B cell (primary cell): ENCODE results near the gene PGAP3. TPM values are rescaled to one million over a fixed set of nuclear protein-coding genes. Genes with fewer than 3 reads are reported as not detected.

ENCODE experiments used
- ATAC-seq: fragments of 200-7000 bp; cut with Tn5 transposase; one replicate; pipeline ENCODE4 v1.10.0; 2021; ENCODE audit warnings: low read depth, mild to moderate bottlenecking, moderate number of reproducible peaks, moderate library complexity
- CTCF ChIA-PET: fragments of 350-600 bp; sonication (Branson Sonifier 250); formaldehyde crosslinking; loops from one replicate; lab custom pipeline; 2021; ENCODE audit warnings: antibody characterized with exemption, inconsistent platforms; lab: Charles Lee
- POLR2A ChIA-PET: fragments of 350-600 bp; sonication (Branson Sonifier 250); formaldehyde crosslinking; loops from one replicate; lab custom pipeline; 2021; ENCODE audit warnings: antibody characterized with exemption; lab: Charles Lee
- DNase-seq: peaks from one replicate; pipeline ENCODE4 v3.0.0; 2013
- H2AFZ ChIP-seq: 2 replicates; pipeline ENCODE4 v1.6.1; 2012; ENCODE audit warnings: mild to moderate bottlenecking, low read depth, low read length; ENCODE audit not compliant: insufficient read depth, poor library complexity, severe bottlenecking
- H3K27ac ChIP-seq, 2 donors: 1 replicate in 1 of 2; 2 replicates in 1 of 2; pipeline ENCODE4 v1.5.1; 2012 to 2013; ENCODE audit warnings: low read length in 2 of 2, mild to moderate bottlenecking in 2 of 2, moderate library complexity in 1 of 2
- H3K27me3 ChIP-seq, 4 experiments: fragments of 200-600 bp in 1 of 4; sonication (generic) in 1 of 4; replicated peaks in 1 of 4; 1 replicate in 2 of 4; 2 replicates in 2 of 4; pipeline versions ENCODE4 v1.6.1 to v1.7.0; 2013 to 2016; ENCODE audit warnings: low read length in 3 of 4, mild to moderate bottlenecking in 2 of 4, mixed read lengths in 1 of 4, moderate library complexity in 1 of 4; ENCODE audit not compliant: insufficient read depth in 4 of 4, control insufficient read depth in 3 of 4; ENCODE audit errors: control extremely low read depth in 1 of 4
- H3K36me3 ChIP-seq, 2 experiments: replicated peaks in 1 of 2; 1 replicate in 1 of 2; 2 replicates in 1 of 2; pipeline versions ENCODE4 v1.6.1 to v1.7.1; 2013; ENCODE audit warnings: low read length in 1 of 2; ENCODE audit not compliant: insufficient read depth in 2 of 2, control insufficient read depth in 1 of 2; ENCODE audit errors: control extremely low read depth in 1 of 2, extremely low read depth in 1 of 2
- H3K4me1 ChIP-seq, 2 donors: fragments of 200-600 bp in 1 of 2; sonication (generic) in 1 of 2; 1 replicate in 1 of 2; 2 replicates in 1 of 2; pipeline versions ENCODE4 v1.5.1 to v1.6.1; 2013 to 2017; ENCODE audit warnings: low read length in 2 of 2; ENCODE audit not compliant: control insufficient read depth in 2 of 2, insufficient read depth in 2 of 2
- H3K4me2 ChIP-seq: replicated peaks from 2 replicates; pipeline ENCODE3; 2012; ENCODE audit warnings: mild to moderate bottlenecking, low read depth, low read length; ENCODE audit not compliant: poor library complexity, severe bottlenecking
- H3K4me3 ChIP-seq, 5 experiments: fragments of 200-600 bp in 1 of 5; sonication (generic) in 1 of 5; 1 replicate in 3 of 5; 2 replicates in 2 of 5; pipeline versions ENCODE4 v1.5.1 to v1.7.0; 2011 to 2016; ENCODE audit warnings: low read length in 4 of 5, mild to moderate bottlenecking in 4 of 5, low read depth in 2 of 5, control low read depth in 1 of 5, moderate library complexity in 1 of 5; ENCODE audit not compliant: insufficient read depth in 1 of 5; ENCODE audit errors: control extremely low read depth in 1 of 5, extremely low read depth in 1 of 5
- H3K79me2 ChIP-seq: fragments of 200-600 bp; sonication (generic); one replicate; pipeline ENCODE4 v1.6.0; 2016; ENCODE audit warnings: low read length; ENCODE audit not compliant: control insufficient read depth, insufficient read depth
- H3K9ac ChIP-seq: fragments of 200-600 bp; sonication (generic); 2 replicates; pipeline ENCODE4 v1.6.1; 2017; ENCODE audit warnings: mild to moderate bottlenecking, low read length, moderate library complexity
- H3K9me3 ChIP-seq, 3 donors: one replicate each; pipeline versions ENCODE4 v1.6.1 to v1.7.1; 2013; ENCODE audit warnings: low read length in 2 of 3; ENCODE audit not compliant: control insufficient read depth in 2 of 3, insufficient read depth in 1 of 3; ENCODE audit errors: control extremely low read depth in 1 of 3
- H4K20me1 ChIP-seq: 2 replicates; pipeline ENCODE4 v1.6.0; 2012; ENCODE audit warnings: mild to moderate bottlenecking, low read length; ENCODE audit not compliant: insufficient read depth, control insufficient read depth, poor library complexity, severe bottlenecking
- H3K27ac Mint-ChIP-seq: one replicate; pipeline ENCODE4 v1.8.0; 2021; ENCODE audit warnings: mixed read lengths
- H3K27me3 Mint-ChIP-seq: one replicate; pipeline ENCODE4 v1.8.0; 2021; ENCODE audit warnings: mixed read lengths
- H3K4me1 Mint-ChIP-seq: one replicate; pipeline ENCODE4 v1.8.0; 2021; ENCODE audit warnings: mixed read lengths
- H3K4me3 Mint-ChIP-seq: one replicate; pipeline ENCODE4 v1.8.0; 2021; ENCODE audit warnings: mixed read lengths
- H3K9me3 Mint-ChIP-seq: one replicate; pipeline ENCODE4 v1.8.0; 2022; ENCODE audit warnings: mixed read lengths; ENCODE audit not compliant: insufficient read depth
- EZH2 ChIP-seq: IDR thresholded peaks from 2 replicates; pipeline ENCODE4 v1.6.1; 2012; ENCODE audit warnings: borderline replicate concordance, low read depth, mild to moderate bottlenecking, moderate library complexity, low read length; ENCODE audit not compliant: insufficient read depth, poor library complexity, severe bottlenecking
- WGBS: methylation state at CpG from one replicate; pipeline ENCODE4 v1.1.5; 2013; ENCODE audit warnings: missing lambda C conversion rate; ENCODE audit not compliant: insufficient coverage; 5-methylcytosine and 5-hydroxymethylcytosine counted together
- intact Hi-C: fragments of 100-400 bp; cut with micrococcal nuclease; formaldehyde crosslinking; loops from one replicate; pipeline ENCODE4 v1.10.0; 2022
- polyA plus RNA-seq: library from polyadenylated mRNA; depleted of rRNA; stranded (reverse); fragments of >200 nt; gene quantifications from 2 replicates; pipeline ENCODE4 v1.2.3, GENCODE V29; 2012
- total RNA-seq, 2 donors: library from RNA; stranded (reverse); fragments of 120-200 nt in 1 of 2; gene quantifications; 1 replicate in 1 of 2; 2 replicates in 1 of 2; pipeline versions ENCODE4 v1.2.3 to v1.2.4, GENCODE V29; 2013 to 2022
- TF ChIP-seq, protein P1 (sequence below): fragments of 200-600 bp; IDR thresholded peaks from one replicate; pipeline ENCODE4 v1.8.0; 2022; ENCODE audit warnings: antibody characterized with exemption, mild to moderate bottlenecking

Gene PGAP3
- total and polyA plus RNA-seq, 2 donors (not counting 1 experiment from before 2014, with no cell fraction given): 27.4 to 34.3 TPM

DNA sequence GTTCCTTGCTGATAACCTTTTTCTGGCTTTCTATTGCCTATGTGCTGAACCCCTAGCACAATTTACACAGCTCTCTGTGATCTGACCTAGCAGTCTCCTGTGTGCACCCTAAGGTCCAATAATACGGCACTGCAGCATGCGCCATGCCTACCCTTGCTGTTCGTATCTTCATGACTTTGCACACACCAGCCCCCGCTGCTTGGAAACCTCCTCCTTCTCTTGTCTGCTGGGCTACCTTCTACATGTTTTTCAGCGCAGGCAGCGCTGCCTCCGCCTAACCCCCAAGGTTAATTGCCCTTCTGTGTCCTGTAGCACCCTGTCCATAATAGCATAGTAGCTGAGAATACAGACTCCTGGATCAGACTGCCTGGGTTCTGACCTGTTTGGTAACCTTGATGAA is 49.5 kb downstream of the PGAP3 start:
- Histone ChIP-seq H3K9me3 (no peaks in the 10 kb centered on the region), H3K4me1 (peaks cover 49 to 74% of the 10 kb centered on the region in 2 donors), H3K9ac (peak overlapping the region; percentile 82), H3K36me3 (no peaks in the 10 kb centered on the region), H3K27me3 (no peaks in the 10 kb centered on the region), H3K4me2 (peak overlapping the region; percentile 80), H2AFZ (no peak overlapping the region), H3K27ac (no peak overlapping the region), H3K79me2 (peaks cover 93% of the 10 kb centered on the region), H4K20me1 (peaks cover 53% of the 10 kb centered on the region), H3K4me3 (peak overlapping the region in 3 of 5 experiments; percentile 77 to 94 (median 94))
- Mint-ChIP-seq H3K4me1 (peaks cover 71% of the 10 kb centered on the region), H3K4me3 (peak overlapping the region; percentile 95), H3K27me3 (no peaks in the 10 kb centered on the region), H3K27ac (no peak overlapping the region), H3K9me3 (no peaks in the 10 kb centered on the region)
- DNase-seq: no peak
- intact Hi-C loops: loop anchor here (5.0 kb wide), 2 partner anchors 114 to 344 kb away; partner anchors contain the start of gene PSMD3
- POLR2A ChIA-PET: no interaction called here
- WGBS: 97% methylated on average over 6 of the region's 7 CpGs
- ATAC-seq: no peak
- CTCF ChIA-PET: interaction anchor here (1.1 to 5.6 kb wide), 5 partner anchors 10 to 30 kb away, joined by 4 to 61 read pairs (median 11); partner anchors contain the start of gene PNMT
- TF ChIP-seq EZH2: no peak
- TF ChIP-seq, protein P1, sequence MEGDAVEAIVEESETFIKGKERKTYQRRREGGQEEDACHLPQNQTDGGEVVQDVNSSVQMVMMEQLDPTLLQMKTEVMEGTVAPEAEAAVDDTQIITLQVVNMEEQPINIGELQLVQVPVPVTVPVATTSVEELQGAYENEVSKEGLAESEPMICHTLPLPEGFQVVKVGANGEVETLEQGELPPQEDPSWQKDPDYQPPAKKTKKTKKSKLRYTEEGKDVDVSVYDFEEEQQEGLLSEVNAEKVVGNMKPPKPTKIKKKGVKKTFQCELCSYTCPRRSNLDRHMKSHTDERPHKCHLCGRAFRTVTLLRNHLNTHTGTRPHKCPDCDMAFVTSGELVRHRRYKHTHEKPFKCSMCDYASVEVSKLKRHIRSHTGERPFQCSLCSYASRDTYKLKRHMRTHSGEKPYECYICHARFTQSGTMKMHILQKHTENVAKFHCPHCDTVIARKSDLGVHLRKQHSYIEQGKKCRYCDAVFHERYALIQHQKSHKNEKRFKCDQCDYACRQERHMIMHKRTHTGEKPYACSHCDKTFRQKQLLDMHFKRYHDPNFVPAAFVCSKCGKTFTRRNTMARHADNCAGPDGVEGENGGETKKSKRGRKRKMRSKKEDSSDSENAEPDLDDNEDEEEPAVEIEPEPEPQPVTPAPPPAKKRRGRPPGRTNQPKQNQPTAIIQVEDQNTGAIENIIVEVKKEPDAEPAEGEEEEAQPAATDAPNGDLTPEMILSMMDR: no peak
